MV-4-11 (cell line): ENCODE measurements around the gene TWF1.

Experiments
- DNase-seq: peaks from one replicate; lab custom pipeline; 2025; lab: John Stamatoyannopoulos, UW

The TWF1 gene

GRCh38 chr12:43805860-43806736 lies at the start of gene TWF1:
TWF1 (minus strand) TSS chr12:43806317; CDS start chr12:43806245, 72 bp downstream.
- peak; percentile 72 for DNase-seq

GRCh38 chr12:43852744-43853143 lies 46.6 kb upstream of the TWF1 start:
- no peak for DNase-seq

DNA sequence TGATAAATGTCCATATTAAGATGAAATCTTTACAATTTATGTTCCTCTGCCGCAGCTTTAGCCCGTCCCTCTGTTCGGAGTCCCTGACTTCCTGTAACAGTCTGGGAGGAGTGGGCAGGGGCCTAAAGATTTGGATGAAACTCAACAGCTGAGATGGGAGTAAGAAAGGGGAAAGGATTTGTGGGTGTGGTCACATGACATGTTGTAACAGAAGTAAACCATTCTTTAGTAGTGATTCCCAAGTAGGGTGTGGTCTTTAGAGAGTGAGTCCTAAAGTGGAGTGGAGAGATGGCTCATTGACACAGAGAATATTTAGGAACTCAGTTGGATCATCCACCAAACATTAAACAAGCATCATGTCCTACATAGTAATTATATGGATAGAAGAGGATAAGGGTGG lies 42.7 kb upstream of the TWF1 start:
- no peak for DNase-seq

DNA sequence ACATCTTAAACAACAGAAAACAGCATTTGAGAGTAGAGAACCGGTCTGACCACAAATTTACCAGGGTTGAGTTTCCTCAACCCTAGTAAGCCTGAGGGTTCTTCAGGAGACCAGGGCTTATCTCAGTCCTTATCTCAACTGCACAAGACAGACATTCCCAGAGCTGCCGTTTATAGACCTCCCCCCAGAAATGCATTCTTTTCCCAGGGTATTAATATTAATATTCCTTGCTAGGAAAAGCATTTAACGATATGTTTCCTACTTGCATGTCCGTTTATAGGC lies 42.0 kb upstream of the TWF1 start:
- no peak for DNase-seq

DNA sequence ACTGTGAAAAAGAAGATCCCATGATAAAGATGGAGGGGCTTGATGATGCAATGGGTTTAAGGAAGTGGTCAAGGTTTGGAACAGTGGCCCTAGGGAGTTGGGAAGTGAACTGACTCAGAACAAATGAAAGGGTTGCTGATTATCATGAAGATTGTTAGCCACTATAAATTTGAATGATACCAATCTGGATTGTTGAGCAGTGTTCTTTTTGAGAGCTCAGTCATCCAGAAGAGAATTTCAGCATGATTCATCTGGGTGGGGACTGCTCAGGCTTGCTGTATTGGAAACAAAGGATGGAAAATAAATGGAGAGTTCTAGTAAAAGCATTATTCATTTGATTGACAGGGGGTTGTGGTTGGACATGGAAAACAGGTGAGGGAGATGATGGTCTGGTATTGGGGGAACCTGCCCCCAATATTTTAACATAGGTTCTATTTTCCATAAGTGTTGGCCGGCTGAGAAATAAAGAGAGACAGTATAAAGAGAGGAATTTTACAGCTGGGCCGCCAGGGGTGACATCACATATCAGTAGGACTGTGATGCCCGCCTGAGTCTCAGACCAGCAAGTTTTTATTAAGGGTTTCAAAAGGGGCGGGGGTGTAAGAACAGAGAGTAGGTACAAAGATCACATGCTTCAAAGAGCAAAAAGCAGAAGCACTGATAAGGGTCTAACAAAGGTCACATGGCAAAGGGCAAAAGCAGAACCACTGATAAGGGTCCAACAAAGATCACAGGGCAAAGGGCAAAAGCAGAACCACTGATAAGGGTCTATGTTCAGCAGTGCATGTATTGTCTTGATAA lies 41.5 kb upstream of the TWF1 start:
- peak; percentile 8 for DNase-seq

- DNase-seq: no peak
Observed at GRCh38 chr12:43842259-43842658, 36.1 kb upstream of the TWF1 start.

- DNase-seq: no peak
Observed at GRCh38 chr12:43841253-43841652, 35.1 kb upstream of the TWF1 start.

DNA sequence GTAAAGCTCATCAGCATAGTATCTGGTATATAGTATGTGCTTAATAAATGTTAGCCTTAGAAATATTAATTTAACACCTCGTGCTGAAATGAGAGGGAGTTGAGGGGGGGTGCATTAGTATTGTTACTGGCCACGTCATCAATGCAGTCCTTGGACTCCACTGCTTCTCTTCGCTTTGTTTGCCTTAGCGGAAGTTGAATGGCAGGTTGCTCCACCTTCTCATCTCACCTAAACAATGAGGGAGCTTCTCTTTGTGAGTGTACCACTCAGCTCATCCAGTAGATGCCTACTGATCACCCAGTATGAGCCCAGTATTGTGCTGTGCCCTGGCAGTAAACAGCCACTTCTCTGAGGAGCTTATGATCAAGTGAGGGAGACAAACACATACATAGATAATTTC lies 34.2 kb upstream of the TWF1 start:
- DNase-seq: no peak

DNA sequence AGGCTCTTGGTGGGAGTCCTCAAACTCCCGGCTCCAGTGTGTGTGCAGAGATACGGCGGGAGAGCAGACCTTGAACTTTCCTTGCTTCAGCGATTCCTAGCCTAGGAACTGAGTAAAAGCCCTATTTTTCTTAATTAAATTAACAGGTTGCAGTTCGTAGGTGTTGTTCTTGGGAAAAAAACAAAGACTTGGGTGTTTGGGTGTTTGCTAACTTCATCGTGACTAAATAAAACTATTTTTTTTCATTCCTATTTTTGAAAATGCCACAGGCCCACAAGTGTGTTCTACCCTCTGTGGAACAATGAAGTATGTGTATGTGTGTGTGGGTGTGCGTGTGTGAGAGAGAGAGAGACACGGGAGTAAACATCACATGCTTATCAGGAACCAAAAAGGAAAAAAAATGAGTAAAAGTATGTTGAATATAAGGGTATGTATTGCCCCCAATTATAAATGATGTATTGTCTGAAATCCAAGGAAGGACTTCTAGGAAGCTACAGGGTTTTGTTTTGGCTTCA lies 30.4 kb upstream of the TWF1 start:
- no peak for DNase-seq

- DNase-seq: peak; percentile 22
Observed at GRCh38 chr12:43835656-43836474, 29.7 kb upstream of the TWF1 start, which contains the start of gene TMEM117. TMEM117 (plus strand) TSS chr12:43836081.

GRCh38 chr12:43835264-43835655 lies 29.1 kb upstream of the TWF1 start:
- DNase-seq: no peak

DNA sequence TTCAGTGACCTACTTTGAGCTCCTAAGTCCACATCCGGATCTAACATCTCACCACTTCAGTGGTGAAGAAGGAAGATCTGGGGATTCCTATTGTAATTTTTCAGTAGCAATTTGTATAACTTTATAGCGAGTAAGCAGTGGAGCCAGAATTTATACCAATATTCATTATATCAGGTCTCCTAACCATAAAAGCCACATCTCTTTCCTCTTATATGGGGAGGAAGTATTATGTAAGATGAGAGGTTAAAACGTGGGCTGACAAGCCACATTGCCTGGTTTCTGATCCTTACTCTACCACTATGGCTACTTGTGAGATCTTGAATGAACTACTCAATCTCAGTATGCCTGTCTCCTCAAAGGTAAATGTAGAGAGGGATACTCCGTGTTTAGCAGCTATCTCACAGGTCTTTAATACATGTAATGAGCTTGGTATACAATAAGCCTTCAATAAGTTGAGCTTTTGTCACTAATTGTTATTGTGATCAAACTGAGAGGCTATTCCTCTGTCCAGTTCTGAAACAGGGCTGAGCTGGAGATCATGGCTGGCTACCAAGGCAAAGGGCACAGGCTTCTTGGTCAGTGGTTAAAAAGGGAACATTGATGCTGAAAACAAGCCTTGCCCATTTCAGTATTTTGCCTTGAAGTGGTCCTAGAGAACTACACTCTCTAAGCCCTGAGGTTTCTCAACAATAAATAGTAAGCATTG lies 26.5 kb upstream of the TWF1 start:
- DNase-seq: peak; percentile 68

DNA sequence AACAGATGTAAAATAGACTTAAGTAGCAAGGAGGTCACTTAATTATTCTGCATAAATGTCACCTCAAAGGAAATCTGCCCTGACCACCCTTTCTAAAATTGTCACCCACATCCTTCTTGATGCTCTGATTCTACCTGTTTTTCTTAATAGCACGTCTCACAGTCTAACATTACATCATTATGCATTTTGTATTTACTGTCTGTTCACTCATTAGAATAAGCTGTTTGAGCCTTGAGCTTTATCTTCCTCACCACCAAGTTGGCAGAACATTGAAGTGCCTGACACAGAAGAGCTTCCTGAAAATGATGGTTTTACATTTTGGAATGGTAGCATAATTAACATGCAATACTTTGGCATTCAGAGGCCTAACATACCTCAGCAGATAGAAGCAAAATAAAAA lies 21.0 kb upstream of the TWF1 start:
- DNase-seq: no peak

- DNase-seq: no peak
Observed at GRCh38 chr12:43826681-43827080, 20.6 kb upstream of the TWF1 start.

- no peak for DNase-seq
Observed at GRCh38 chr12:43824207-43824775, 18.2 kb upstream of the TWF1 start.

- no peak for DNase-seq
Observed at GRCh38 chr12:43816168-43816567, 10.1 kb upstream of the TWF1 start.

DNA sequence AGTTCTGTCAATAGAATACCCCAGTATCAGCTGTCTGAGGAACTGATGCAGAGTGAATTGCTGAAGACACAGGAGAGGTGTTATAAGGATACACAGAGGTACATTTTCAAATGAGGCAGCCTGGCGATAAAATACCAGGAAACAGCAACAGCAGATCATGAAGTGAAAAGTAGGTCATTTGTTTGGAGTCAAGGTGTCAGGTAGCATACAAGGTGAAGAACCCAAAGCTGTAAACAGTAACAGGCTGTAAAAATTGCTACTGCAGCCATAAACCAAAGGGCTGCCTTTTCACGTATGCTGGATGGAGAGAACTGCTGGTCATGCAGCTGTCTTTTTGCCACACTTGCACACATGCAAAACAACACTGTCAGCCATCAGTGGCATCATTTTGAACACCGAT lies 9.3 kb upstream of the TWF1 start:
- DNase-seq: no peak

DNA sequence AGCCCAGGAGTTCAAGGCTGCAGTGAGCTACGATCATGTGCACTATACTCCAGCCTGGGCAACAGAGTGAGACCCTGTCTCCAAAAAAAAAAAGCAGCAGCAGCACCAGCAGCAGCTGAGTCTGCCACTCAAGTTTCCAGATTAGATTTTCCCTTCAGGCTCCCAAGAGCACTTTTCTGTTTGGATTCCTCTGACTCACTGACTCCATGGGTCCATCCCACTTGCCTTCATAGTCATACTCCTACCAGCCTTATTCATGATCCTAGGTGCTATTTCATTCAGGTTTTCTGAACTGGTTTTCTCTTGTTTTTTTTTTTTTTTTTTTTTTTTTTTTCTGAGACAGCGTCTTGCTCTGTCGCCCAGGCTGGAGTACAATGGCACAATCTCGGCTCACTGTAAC lies 6.8 kb upstream of the TWF1 start:
- no peak for DNase-seq

- no peak for DNase-seq
Observed at GRCh38 chr12:43812057-43812456, 5.9 kb upstream of the TWF1 start.

GRCh38 chr12:43807386-43807785 lies 1.3 kb upstream of the TWF1 start:
- no peak for DNase-seq

DNA sequence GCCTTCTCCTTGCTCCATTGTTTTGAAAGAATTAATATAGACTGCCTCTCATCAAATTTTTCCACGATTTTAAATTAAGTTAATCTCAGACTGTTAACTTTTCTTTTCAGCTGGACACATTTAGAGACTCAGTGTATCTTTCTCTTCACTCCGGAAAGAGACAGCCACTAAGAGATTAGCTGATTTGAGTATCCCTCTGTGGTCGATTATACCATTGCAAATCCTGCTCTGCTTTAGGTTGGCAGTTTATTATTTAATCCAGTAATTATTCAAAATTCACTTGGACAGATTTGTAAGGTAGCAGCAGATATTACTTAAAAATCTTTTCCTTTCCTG lies 588 bp upstream of the TWF1 start:
- DNase-seq: no peak
